HepG2 (cell line): ENCODE data around the gene L3MBTL1. TPM values are rescaled to one million over a fixed set of nuclear protein-coding genes. Genes with fewer than 3 reads are reported as not detected.

Experiments used
- BRF2 ChIP-seq: sonication (generic); formaldehyde crosslinking; IDR thresholded peaks from 2 replicates; pipeline ENCODE4 v1.8.1; 2022; ENCODE audit warnings: mild to moderate bottlenecking, missing genetic modification reagents
- E2F5 ChIP-seq: sonication (generic); formaldehyde crosslinking; conservative IDR thresholded peaks from 2 replicates; pipeline ENCODE4 v1.4.0; 2020; ENCODE audit warnings: missing genetic modification reagents
- HNF4A ChIP-seq: sonication (generic); formaldehyde crosslinking; IDR thresholded peaks from 2 replicates; pipeline ENCODE4 v1.4.0; 2020; ENCODE audit warnings: missing genetic modification reagents
- KLF15 ChIP-seq: sonication (generic); formaldehyde crosslinking; IDR thresholded peaks from 2 replicates; pipeline ENCODE4 v1.8.1; 2023; ENCODE audit warnings: borderline replicate concordance, mild to moderate bottlenecking, inconsistent platforms, missing genetic modification reagents, mixed read lengths
- NBN ChIP-seq: fragments of 450-650 bp; conservative IDR thresholded peaks from 2 replicates; pipeline ENCODE4 v1.6.1; 2017
- NR0B2 ChIP-seq: sonication (generic); formaldehyde crosslinking; IDR thresholded peaks from 2 replicates; pipeline ENCODE4 v1.4.0; 2020; ENCODE audit warnings: mild to moderate bottlenecking, missing genetic modification reagents
- NR2F1 ChIP-seq, 2 experiments: fragments of 450-650 bp in 1 of 2; formaldehyde crosslinking in 1 of 2; IDR thresholded peaks; 2 replicates each; pipeline versions ENCODE4 v1.5.0 to v1.6.1; 2016 to 2020; ENCODE audit warnings: mild to moderate bottlenecking in 1 of 2, missing compliant biosample characterization in 1 of 2, missing genetic modification reagents in 1 of 2, moderate library complexity in 1 of 2
- SKI ChIP-seq: fragments of 450-650 bp; IDR thresholded peaks from one replicate; pipeline ENCODE4 v1.6.1; 2018; ENCODE audit warnings: mild to moderate bottlenecking; ENCODE audit not compliant: partially characterized antibody
- SMAD9 ChIP-seq: sonication (generic); formaldehyde crosslinking; IDR thresholded peaks from 2 replicates; pipeline ENCODE4 v1.5.1; 2020; ENCODE audit warnings: mild to moderate bottlenecking, missing genetic modification reagents
- TFE3 ChIP-seq: IDR thresholded peaks from 2 replicates; pipeline ENCODE4 v1.6.1; 2016
- U2AF2 ChIP-seq: fragments of 200-400 bp; formaldehyde crosslinking; IDR thresholded peaks from 2 replicates; pipeline ENCODE4 v1.6.1; 2017; ENCODE audit warnings: low read depth, mild to moderate bottlenecking, low read length
- ZNF260 ChIP-seq: sonication (generic); formaldehyde crosslinking; IDR thresholded peaks from 2 replicates; pipeline ENCODE4 v1.4.0; 2020; ENCODE audit warnings: missing genetic modification reagents, low read depth, mild to moderate bottlenecking, borderline replicate concordance
- ZNF264 ChIP-seq: sonication (generic); formaldehyde crosslinking; IDR thresholded peaks from 2 replicates; pipeline ENCODE4 v1.4.0; 2020; ENCODE audit warnings: missing genetic modification reagents
- ZNF280B ChIP-seq: sonication (generic); formaldehyde crosslinking; IDR thresholded peaks from 2 replicates; pipeline ENCODE4 v1.5.0; 2020; ENCODE audit warnings: missing genetic modification reagents, mild to moderate bottlenecking, borderline replicate concordance
- ZNF335 ChIP-seq: sonication (generic); formaldehyde crosslinking; IDR thresholded peaks from 2 replicates; pipeline ENCODE4 v1.4.0; 2020; ENCODE audit warnings: missing genetic modification reagents
- ZNF468 ChIP-seq: sonication (generic); formaldehyde crosslinking; IDR thresholded peaks from 2 replicates; pipeline ENCODE4 v1.8.0; 2022; ENCODE audit warnings: mild to moderate bottlenecking, moderate library complexity, missing genetic modification reagents
- ZNF557 ChIP-seq: sonication (generic); formaldehyde crosslinking; IDR thresholded peaks from 2 replicates; pipeline ENCODE4 v1.4.0; 2020; ENCODE audit warnings: missing genetic modification reagents
- ZNF770 ChIP-seq: sonication (generic); formaldehyde crosslinking; IDR thresholded peaks from 2 replicates; pipeline ENCODE4 v1.5.0; 2020; ENCODE audit warnings: mild to moderate bottlenecking, missing genetic modification reagents
- ZNF782 ChIP-seq: sonication (generic); formaldehyde crosslinking; IDR thresholded peaks from 2 replicates; pipeline ENCODE4 v1.4.0; 2020; ENCODE audit warnings: missing genetic modification reagents, mild to moderate bottlenecking, borderline replicate concordance
- ZSCAN29 ChIP-seq: sonication (generic); formaldehyde crosslinking; conservative IDR thresholded peaks from 2 replicates; pipeline ENCODE4 v1.4.0; 2020; ENCODE audit warnings: mild to moderate bottlenecking, missing genetic modification reagents
- polyA plus RNA-seq, 8 experiments: library from polyadenylated mRNA; depleted of rRNA in 3 of 8; stranded (reverse) in 7 of 8; unstranded in 1 of 8; fragments of >200 nt; fragmentation: Illumina TruSeq in 4 of 8; extraction: Trizol in 4 of 8; gene quantifications; 2 replicates each; pipeline versions ENCODE4 v1.2.1 to v1.2.3, GENCODE V29; 2011 to 2016; ENCODE audit warnings: low read depth in 4 of 8, missing spikeins in 1 of 8, mixed read lengths in 1 of 8; ENCODE audit not compliant: insufficient read depth in 1 of 8
- total RNA-seq, 5 experiments: library from RNA; depleted of rRNA; stranded (reverse); fragments of >200 nt; fragmentation: Illumina TruSeq; extraction: Trizol; gene quantifications; 2 replicates each; pipeline ENCODE4 v1.2.3, GENCODE V29; 2016; ENCODE audit warnings: low read depth in 1 of 5

Gene L3MBTL1
- total and polyA plus RNA-seq, 2 of the 13 experiments (the other 11 are each of a cell fraction or from before 2014, with no cell fraction given): 9.0 to 17.8 TPM

- TF ChIP-seq ZNF280B (CRISPR knock-in tag) (peak; percentile 37; the same call in 1 of the 2 replicates), ZNF770 (CRISPR knock-in tag) (no peak), KLF15 (CRISPR knock-in tag) (no peak), BRF2 (CRISPR knock-in tag) (no peak), ZNF260 (CRISPR knock-in tag) (no peak), TFE3 (CRISPR knock-in tag) (no peak; the same call in 1 of the 2 replicates), ZNF468 (CRISPR knock-in tag) (no peak), NBN (no peak), NR0B2 (CRISPR knock-in tag) (no peak; the same call in 1 of the 2 replicates), SKI (peak; percentile 97), SMAD9 (CRISPR knock-in tag) (0 out of 2 replicates have a peak, but pooled peaks have one; percentile 51), E2F5 (CRISPR knock-in tag) (peak; percentile 50; the same call in 1 of the 2 replicates), ZSCAN29 (CRISPR knock-in tag) (0 out of 2 replicates have a peak, but pooled peaks have one; percentile 2), U2AF2 (no peak), NR2F1 (CRISPR knock-in tag; IDR thresholded peaks at IDR 0.05) (no peak; a peak in 3 of 4 replicates), ZNF557 (CRISPR knock-in tag) (0 out of 2 replicates have a peak, but pooled peaks have one; percentile 52), HNF4A (peak; percentile 54; the same call in 1 of the 2 replicates), ZNF782 (CRISPR knock-in tag) (no peak), ZNF264 (CRISPR knock-in tag) (peak; percentile 80; the same call in 1 of the 2 replicates), ZNF335 (no peak; the same call in 1 of the 2 replicates)
These were observed 51.1 kb downstream of the L3MBTL1 start, which contains the start of gene SGK2 (continued) for GRCh38 chr20:43558412-43559146.
